ENCODE data around the gene CNBD2.
"Not testable (repeated sequence)": the region's sequence is repeated elsewhere in the genome, so short reads cannot be mapped to it uniquely, and the experiment has no call there.

Gene CNBD2

GRCh38 chr20:35975576-35976373 is 7.4 kb downstream of the CNBD2 start:
- DNase-seq: no peak

GRCh38 chr20:35978041-35978513 is 9.7 kb downstream of the CNBD2 start:
- DNase-seq: no peak

- no peak for DNase-seq
Observed at GRCh38 chr20:35979544-35979943, 11.2 kb downstream of the CNBD2 start.

- DNase-seq: no peak
Observed at GRCh38 chr20:35981969-35982368, 13.6 kb downstream of the CNBD2 start.

- DNase-seq: no peak
Observed at GRCh38 chr20:35984382-35984781, 16.0 kb downstream of the CNBD2 start.

GRCh38 chr20:35985806-35986205 is 17.4 kb downstream of the CNBD2 start:
- DNase-seq: no peak

- DNase-seq: no peak
Observed at GRCh38 chr20:35988910-35989463, 20.6 kb downstream of the CNBD2 start.

- DNase-seq: peak; percentile 24
Observed at GRCh38 chr20:35991142-35991771, 22.9 kb downstream of the CNBD2 start.

- peak; percentile 71 for DNase-seq
Observed at GRCh38 chr20:35992713-35993335, 24.4 kb downstream of the CNBD2 start.

- peak; percentile 73 for DNase-seq
Observed at GRCh38 chr20:35994994-35995453, 26.6 kb downstream of the CNBD2 start.

GRCh38 chr20:35996492-35996891 is 28.1 kb downstream of the CNBD2 start:
- DNase-seq: not testable (repeated sequence)

- DNase-seq: not testable (repeated sequence)
Observed at GRCh38 chr20:36001331-36001730, 32.9 kb downstream of the CNBD2 start.

- no peak for DNase-seq
Observed at GRCh38 chr20:36002855-36003254, 34.5 kb downstream of the CNBD2 start.

GRCh38 chr20:36004045-36004444 is 35.7 kb downstream of the CNBD2 start:
- DNase-seq: no peak

GRCh38 chr20:36008461-36009035 is 40.2 kb downstream of the CNBD2 start:
- no peak for DNase-seq

GRCh38 chr20:36010076-36010475 is 41.7 kb downstream of the CNBD2 start:
- no peak for DNase-seq

GRCh38 chr20:36010825-36011224 is 42.4 kb downstream of the CNBD2 start:
- no peak for DNase-seq

- DNase-seq: no peak
Observed at GRCh38 chr20:36015806-36016403, 47.5 kb downstream of the CNBD2 start.

- DNase-seq: peak; percentile 17
Observed at GRCh38 chr20:36017048-36017951, 48.9 kb downstream of the CNBD2 start.

GRCh38 chr20:36018208-36018988 is 50.0 kb downstream of the CNBD2 start:
- no peak for DNase-seq

GRCh38 chr20:36026131-36026530 is 57.7 kb downstream of the CNBD2 start:
- not testable (repeated sequence) for DNase-seq
